HepG2 (cell line): ENCODE data around the gene SLC8A2. TPM values are rescaled to one million over a fixed set of nuclear protein-coding genes. Genes with fewer than 3 reads are reported as not detected.

Source experiments
- ATAC-seq: fragments of 200-7000 bp; cut with Tn5 transposase; 3 replicates; pipeline ENCODE4 v1.9.1; 2020; ENCODE audit warnings: mild to moderate bottlenecking, moderate library complexity
- BruUV-seq: library from RNA; stranded (reverse); fragments of 400-500 nt; replicated peaks from 2 replicates; lab custom pipeline; 2021; lab: Mats Ljungman, UMichigan
- CTCF ChIA-PET: fragments of 300-600 bp; formaldehyde crosslinking; extraction: SDS; loops from one replicate; lab custom pipeline; 2021; ENCODE audit warnings: low total read pairs, inconsistent platforms, low intra/inter-chr PET ratio; lab: Yijun Ruan, JAX
- POLR2A ChIA-PET: fragments of 350-600 bp; sonication (Branson Sonifier 250); formaldehyde crosslinking; loops from one replicate; lab custom pipeline; 2020; ENCODE audit warnings: antibody characterized with exemption, inconsistent platforms; lab: Yijun Ruan, JAX
- DNase-seq: peaks from one replicate; pipeline ENCODE4 v3.0.0-alpha.2; 2015; ENCODE audit warnings: low spot score
- FAIRE-seq: peaks from 3 replicates; lab custom pipeline; 2011; peaks lifted over from hg19 to GRCh38; lab: Jason Lieb, UNC
- H2AFZ ChIP-seq: one replicate; pipeline ENCODE4 v1.6.1; 2011; ENCODE audit warnings: low read length, inconsistent platforms
- H3K27ac ChIP-seq: fragments of 300-600 bp; 3 replicates; pipeline ENCODE4 v1.8.0; 2011; ENCODE audit warnings: mixed run types, mild to moderate bottlenecking, mixed read lengths, low read length, inconsistent platforms; ENCODE audit not compliant: insufficient read depth; ENCODE audit errors: extremely low read length
- H3K27me3 ChIP-seq, 2 experiments: fragments of 200-600 bp in 1 of 2; 2 replicates in 1 of 2; 3 replicates in 1 of 2; pipeline versions ENCODE4 v1.6.0 to v1.8.0; 2011; ENCODE audit warnings: low read length in 2 of 2, mild to moderate bottlenecking in 2 of 2, moderate library complexity in 2 of 2, inconsistent platforms in 1 of 2; ENCODE audit not compliant: insufficient read depth in 2 of 2, control insufficient read depth in 1 of 2
- H3K36me3 ChIP-seq, 2 experiments: fragments of 200-600 bp in 1 of 2; replicated peaks in 1 of 2; 2 replicates in 1 of 2; 3 replicates in 1 of 2; pipeline versions ENCODE4 v1.5.1 to v1.8.0; 2011; ENCODE audit warnings: low read length in 2 of 2, inconsistent platforms in 1 of 2; ENCODE audit not compliant: insufficient read depth in 2 of 2, control insufficient read depth in 1 of 2
- H3K4me1 ChIP-seq: 2 replicates; pipeline ENCODE4 v1.5.1; 2012; ENCODE audit warnings: low read length, inconsistent platforms; ENCODE audit not compliant: insufficient read depth
- H3K4me2 ChIP-seq: 2 replicates; pipeline ENCODE4 v1.6.0; 2011; ENCODE audit warnings: low read depth, low read length, inconsistent platforms
- H3K4me3 ChIP-seq, 3 experiments: fragments of 200-600 bp in 1 of 3; sonication (generic), shearing (Covaris generic) in 1 of 3; replicated peaks in 1 of 3; 2 replicates each; pipeline ENCODE4 v1.5.1; 2011 to 2016; ENCODE audit warnings: low read length in 3 of 3, inconsistent platforms in 2 of 3, low read depth in 2 of 3, mild to moderate bottlenecking in 2 of 3, control low read depth in 1 of 3, mixed read lengths in 1 of 3; ENCODE audit not compliant: insufficient read depth in 1 of 3
- H3K79me2 ChIP-seq: one replicate; pipeline ENCODE4 v1.6.1; 2011; ENCODE audit warnings: low read length, inconsistent platforms; ENCODE audit not compliant: insufficient read depth
- H3K9ac ChIP-seq: 2 replicates; pipeline ENCODE4 v1.6.0; 2011; ENCODE audit warnings: mild to moderate bottlenecking, low read depth, low read length, inconsistent platforms; ENCODE audit not compliant: insufficient read depth
- H3K9me3 ChIP-seq: 2 replicates; pipeline ENCODE4 v1.5.1; 2012; ENCODE audit warnings: mild to moderate bottlenecking, low read length
- H4K20me1 ChIP-seq: 2 replicates; pipeline ENCODE4 v1.6.0; 2011; ENCODE audit warnings: inconsistent platforms, mild to moderate bottlenecking, low read length, moderate library complexity; ENCODE audit not compliant: insufficient read depth
- GTF3A ChIP-seq: sonication (generic); formaldehyde crosslinking; conservative IDR thresholded peaks from 2 replicates; pipeline ENCODE4 v1.4.0; 2020; ENCODE audit warnings: mild to moderate bottlenecking, missing genetic modification reagents
- MAFG ChIP-seq: sonication (generic); formaldehyde crosslinking; IDR thresholded peaks from 2 replicates; pipeline ENCODE4 v1.5.1; 2020; ENCODE audit warnings: mild to moderate bottlenecking, missing genetic modification reagents
- MEIS2 ChIP-seq: sonication (generic); formaldehyde crosslinking; IDR thresholded peaks from 2 replicates; pipeline ENCODE4 v1.9.0; 2021; ENCODE audit warnings: mild to moderate bottlenecking, missing genetic modification reagents
- RARA ChIP-seq: IDR thresholded peaks from 2 replicates; pipeline ENCODE4 v1.6.1; 2016; ENCODE audit warnings: missing genetic modification reagents, missing compliant biosample characterization
- SAFB2 ChIP-seq: sonication (generic); formaldehyde crosslinking; IDR thresholded peaks from 2 replicates; pipeline ENCODE4 v1.5.1; 2020; ENCODE audit warnings: missing genetic modification reagents, low read depth, mild to moderate bottlenecking, borderline replicate concordance
- SALL1 ChIP-seq: sonication (generic); formaldehyde crosslinking; IDR thresholded peaks from 2 replicates; pipeline ENCODE4 v1.8.0; 2022; ENCODE audit warnings: mild to moderate bottlenecking, missing genetic modification reagents
- SIN3A ChIP-seq: IDR thresholded peaks from 2 replicates; pipeline ENCODE4 v1.6.1; 2011; ENCODE audit warnings: low read depth, mild to moderate bottlenecking, control low read depth, low read length, borderline replicate concordance
- TOE1 ChIP-seq: sonication (generic); formaldehyde crosslinking; IDR thresholded peaks from 2 replicates; pipeline ENCODE4 v1.4.0; 2020; ENCODE audit warnings: mild to moderate bottlenecking, missing genetic modification reagents
- USF2 ChIP-seq, 2 experiments: sonication (generic) in 1 of 2; formaldehyde crosslinking in 1 of 2; IDR thresholded peaks; 2 replicates each; pipeline versions ENCODE4 v1.5.1 to v1.6.1; 2011 to 2020; ENCODE audit warnings: borderline replicate concordance in 1 of 2, low read depth in 1 of 2, low read length in 1 of 2, mild to moderate bottlenecking in 1 of 2, missing genetic modification reagents in 1 of 2, moderate library complexity in 1 of 2
- ZNF142 ChIP-seq: sonication (generic); formaldehyde crosslinking; IDR thresholded peaks from 2 replicates; pipeline ENCODE4 v1.4.0; 2020; ENCODE audit warnings: missing genetic modification reagents
- ZNF251 ChIP-seq: sonication (generic); formaldehyde crosslinking; IDR thresholded peaks from 2 replicates; pipeline ENCODE4 v1.9.0; 2021; ENCODE audit warnings: mild to moderate bottlenecking, missing genetic modification reagents
- ZNF367 ChIP-seq: sonication (generic); formaldehyde crosslinking; IDR thresholded peaks from 2 replicates; pipeline ENCODE4 v1.4.0; 2020; ENCODE audit warnings: missing genetic modification reagents, borderline replicate concordance
- ZNF382 ChIP-seq: sonication (generic); formaldehyde crosslinking; IDR thresholded peaks from 2 replicates; pipeline ENCODE4 v1.5.0; 2020; ENCODE audit warnings: missing genetic modification reagents, mild to moderate bottlenecking, borderline replicate concordance
- ZNF552 ChIP-seq: sonication (generic); formaldehyde crosslinking; IDR thresholded peaks from 2 replicates; pipeline ENCODE4 v1.9.0; 2022; ENCODE audit warnings: missing genetic modification reagents, mild to moderate bottlenecking, borderline replicate concordance
- ZNF839 ChIP-seq: sonication (generic); formaldehyde crosslinking; IDR thresholded peaks from 2 replicates; pipeline ENCODE4 v1.4.0; 2020; ENCODE audit warnings: missing genetic modification reagents, mild to moderate bottlenecking, borderline replicate concordance
- WGBS: methylation state at CpG from one replicate; pipeline ENCODE4 v1.1.6; 2017; ENCODE audit warnings: low lambda C conversion rate; 5-methylcytosine and 5-hydroxymethylcytosine counted together
- in situ Hi-C: cut with HindIII; loops from 2 replicates; pipeline ENCODE4 v1.10.0; 2017; ENCODE audit warnings: low pct_unique_long_range_greater_than_20kb; ENCODE audit not compliant: extremely low pct_ligation_motif_present
- intact Hi-C: fragments of 100-400 bp; cut with micrococcal nuclease; formaldehyde crosslinking; loops from one replicate; pipeline ENCODE4 v1.10.0; 2022; ENCODE audit not compliant: unreplicated experiment
- polyA plus RNA-seq, 8 experiments: library from polyadenylated mRNA; depleted of rRNA in 3 of 8; stranded (reverse) in 7 of 8; unstranded in 1 of 8; fragments of >200 nt; fragmentation: Illumina TruSeq in 4 of 8; extraction: Trizol in 4 of 8; gene quantifications; 2 replicates each; pipeline versions ENCODE4 v1.2.1 to v1.2.3, GENCODE V29; 2011 to 2016; ENCODE audit warnings: low read depth in 4 of 8, missing spikeins in 1 of 8, mixed read lengths in 1 of 8; ENCODE audit not compliant: insufficient read depth in 1 of 8
- total RNA-seq, 5 experiments: library from RNA; depleted of rRNA; stranded (reverse); fragments of >200 nt; fragmentation: Illumina TruSeq; extraction: Trizol; gene quantifications; 2 replicates each; pipeline ENCODE4 v1.2.3, GENCODE V29; 2016; ENCODE audit warnings: low read depth in 1 of 5

SLC8A2 gene
- total and polyA plus RNA-seq, 2 of the 13 experiments (the other 11 are each of a cell fraction or from before 2014, with no cell fraction given) = 0.02 TPM; not detected in 1

GRCh38 chr19:47509170-47509847 is 37.6 kb upstream of the SLC8A2 start (continued):
- TF ChIP-seq ZNF552 (CRISPR knock-in tag) (no peak), RARA (CRISPR knock-in tag) (no peak), TOE1 (no peak)

- WGBS = 100% methylated on average over 5 of the region's 5 CpGs
- BruUV-seq = no TSS peak
- no peak overlapping the region for H2AFZ ChIP-seq
- H3K9ac ChIP-seq = no peak overlapping the region
- H4K20me1 ChIP-seq = no peaks in the 10 kb centered on the region
- no peak overlapping the region for H3K27ac ChIP-seq
- H3K4me3 ChIP-seq = no peak overlapping the region
- DNase-seq (no peak), FAIRE-seq (no peak), ATAC-seq (no peak)
- peaks cover 5 to 7% of the 10 kb centered on the region in 2 experiments; a peak in 4 of 5 replicates for H3K36me3 ChIP-seq
- H3K9me3 ChIP-seq = no peaks in the 10 kb centered on the region
- in situ Hi-C loops = no loop called here
- H3K4me1 ChIP-seq = peaks cover 22% of the 10 kb centered on the region
- CTCF ChIA-PET = no interaction called here
- no peak overlapping the region for H3K4me2 ChIP-seq
- H3K79me2 ChIP-seq = peaks cover 53% of the 10 kb centered on the region
- no peaks in the 10 kb centered on the region for H3K27me3 ChIP-seq
- intact Hi-C loops = no loop called here
- POLR2A ChIA-PET = no interaction called here
- no peak for TF ChIP-seq MAFG
- no peak for TF ChIP-seq USF2 (IDR thresholded peaks at IDR 0.05; ENCODE audit: low read depth, low read length)
- no peak for TF ChIP-seq USF2 (CRISPR knock-in tag; IDR thresholded peaks at IDR 0.05; ENCODE audit: borderline replicate concordance)
- no peak for TF ChIP-seq ZNF839 (CRISPR knock-in tag)
- no peak for TF ChIP-seq MEIS2
- TF ChIP-seq SALL1 = no peak
- TF ChIP-seq SAFB2 (CRISPR knock-in tag) = no peak
- TF ChIP-seq ZNF142 (CRISPR knock-in tag) = no peak
- TF ChIP-seq GTF3A (CRISPR knock-in tag) = no peak
- TF ChIP-seq ZNF251 (CRISPR knock-in tag) = no peak
- TF ChIP-seq ZNF382 (CRISPR knock-in tag) = no peak
- no peak for TF ChIP-seq SIN3A
- no peak for TF ChIP-seq ZNF367 (CRISPR knock-in tag)
Observed at GRCh38 chr19:47508721-47509120, 37.0 kb upstream of the SLC8A2 start.
